Vagina (tissue), 2 donors: ENCODE data around the gene MYLIP. TPM values are rescaled to one million over a fixed set of nuclear protein-coding genes. Genes with fewer than 3 reads are reported as not detected.

Experiments
- DNase-seq, 2 donors: peaks; one replicate each; pipeline ENCODE4 v3.0.0-alpha.2; 2017; ENCODE audit errors: extremely low spot score in 2 of 2
- H3K27ac ChIP-seq: fragments of 200-600 bp; sonication (generic); one replicate; pipeline ENCODE4 v1.5.1; 2019
- H3K27me3 ChIP-seq: fragments of 200-600 bp; sonication (generic); one replicate; pipeline ENCODE4 v1.5.1; 2019
- H3K36me3 ChIP-seq, 2 donors: fragments of 200-600 bp; sonication (generic); one replicate each; pipeline ENCODE4 v1.5.1; 2017 to 2019
- H3K4me1 ChIP-seq: fragments of 200-600 bp; sonication (generic); one replicate; pipeline ENCODE4 v1.5.1; 2019
- H3K4me3 ChIP-seq, 2 donors: fragments of 200-600 bp; sonication (generic); 1 replicate in 1 of 2; 2 replicates in 1 of 2; pipeline ENCODE4 v1.5.1; 2016 to 2019
- H3K9me3 ChIP-seq: fragments of 200-600 bp; sonication (generic); one replicate; pipeline ENCODE4 v1.5.1; 2019
- CTCF ChIP-seq, 3 experiments: fragments of 450-650 bp in 2 of 3; fragments of 200-600 bp in 1 of 3; sonication (generic) in 1 of 3; IDR thresholded peaks; one replicate each; pipeline ENCODE4 v1.5.1; 2017 to 2019; ENCODE audit warnings: antibody characterized with exemption in 3 of 3, mild to moderate bottlenecking in 2 of 3, moderate library complexity in 2 of 3
- POLR2A ChIP-seq, 2 donors: fragments of 450-650 bp; IDR thresholded peaks; one replicate each; pipeline ENCODE4 v1.6.1; 2017; ENCODE audit warnings: antibody characterized with exemption in 2 of 2, mild to moderate bottlenecking in 2 of 2, moderate library complexity in 2 of 2
- POLR2AphosphoS5 ChIP-seq, 2 donors: sonication (generic); formaldehyde crosslinking; IDR thresholded peaks; one replicate each; pipeline ENCODE4 v1.9.0; 2017; ENCODE audit warnings: antibody characterized with exemption in 2 of 2, mild to moderate bottlenecking in 2 of 2, low read depth in 1 of 2; ENCODE audit not compliant: insufficient read depth in 1 of 2
- intact Hi-C: fragments of 100-400 bp; cut with DNase I; formaldehyde crosslinking; loops from one replicate; pipeline ENCODE4 v1.15.1; 2023
- total RNA-seq: library from RNA; depleted of rRNA; stranded (reverse); fragments of >200 nt; gene quantifications from one replicate; pipeline ENCODE4 v1.2.3, GENCODE V29; 2016

Gene MYLIP
- total RNA-seq, 1 donor from 2014 or later = 30.7 TPM

GRCh38 chr6:16098211-16098610, 30.7 kb upstream of the MYLIP start:
- no peak for DNase-seq
- Histone ChIP-seq H3K4me1 (no peaks in the 10 kb centered on the region), H3K27me3 (no peaks in the 10 kb centered on the region), H3K36me3 (no peaks in the 10 kb centered on the region), H3K4me3 (no peak overlapping the region), H3K27ac (no peak overlapping the region), H3K9me3 (no peaks in the 10 kb centered on the region)
- intact Hi-C loops = no loop called here
- TF ChIP-seq POLR2AphosphoS5 (IDR thresholded peaks at IDR 0.05; ENCODE audit: insufficient read depth in 1 of 2, low read depth in 1 of 2) (no peak), POLR2A (IDR thresholded peaks at IDR 0.05) (no peak), CTCF (IDR thresholded peaks at IDR 0.05) (no peak)

- intact Hi-C loops = no loop called here
- Histone ChIP-seq H3K9me3 (no peaks in the 10 kb centered on the region), H3K27ac (no peak overlapping the region), H3K36me3 (no peaks in the 10 kb centered on the region), H3K4me3 (no peak overlapping the region), H3K27me3 (no peaks in the 10 kb centered on the region), H3K4me1 (peaks cover 15% of the 10 kb centered on the region)
- TF ChIP-seq POLR2AphosphoS5 (IDR thresholded peaks at IDR 0.05; ENCODE audit: insufficient read depth in 1 of 2, low read depth in 1 of 2) = no peak
- DNase-seq = no peak
Observed at GRCh38 chr6:16102208-16102607, 26.7 kb upstream of the MYLIP start.

GRCh38 chr6:16103722-16104121, 25.2 kb upstream of the MYLIP start:
- no peaks in the 10 kb centered on the region for H3K9me3 ChIP-seq
- H3K36me3 ChIP-seq = no peaks in the 10 kb centered on the region
- TF ChIP-seq CTCF (IDR thresholded peaks at IDR 0.05) (no peak), POLR2A (IDR thresholded peaks at IDR 0.05) (no peak), POLR2AphosphoS5 (IDR thresholded peaks at IDR 0.05; ENCODE audit: insufficient read depth in 1 of 2, low read depth in 1 of 2) (no peak)
- no peaks in the 10 kb centered on the region for H3K27me3 ChIP-seq
- H3K27ac ChIP-seq = peak overlapping the region; percentile 33
- peaks cover 26% of the 10 kb centered on the region for H3K4me1 ChIP-seq
- no peak overlapping the region for H3K4me3 ChIP-seq
- DNase-seq = no peak
- intact Hi-C loops = no loop called here

GRCh38 chr6:16104624-16105433, 24.1 kb upstream of the MYLIP start:
- H3K27ac ChIP-seq = no peak overlapping the region
- H3K4me3 ChIP-seq = no peak overlapping the region
- H3K9me3 ChIP-seq = no peaks in the 10 kb centered on the region
- H3K27me3 ChIP-seq = no peaks in the 10 kb centered on the region
- H3K36me3 ChIP-seq = no peaks in the 10 kb centered on the region
- H3K4me1 ChIP-seq = peaks cover 34% of the 10 kb centered on the region
- DNase-seq = no peak
- intact Hi-C loops = no loop called here
- no peak for TF ChIP-seq CTCF (IDR thresholded peaks at IDR 0.05)
- no peak for TF ChIP-seq POLR2AphosphoS5 (IDR thresholded peaks at IDR 0.05; ENCODE audit: insufficient read depth in 1 of 2, low read depth in 1 of 2)
- no peak for TF ChIP-seq POLR2A (IDR thresholded peaks at IDR 0.05)

GRCh38 chr6:16105854-16106253, 23.0 kb upstream of the MYLIP start:
- no peak overlapping the region for H3K27ac ChIP-seq
- no peak for TF ChIP-seq POLR2A (IDR thresholded peaks at IDR 0.05)
- TF ChIP-seq POLR2AphosphoS5 (IDR thresholded peaks at IDR 0.05; ENCODE audit: insufficient read depth in 1 of 2, low read depth in 1 of 2) = no peak
- TF ChIP-seq CTCF (IDR thresholded peaks at IDR 0.05) = no peak
- intact Hi-C loops = no loop called here
- no peaks in the 10 kb centered on the region for H3K27me3 ChIP-seq
- H3K4me1 ChIP-seq = peaks cover 34% of the 10 kb centered on the region
- no peak overlapping the region for H3K4me3 ChIP-seq
- H3K36me3 ChIP-seq = no peaks in the 10 kb centered on the region
- no peak for DNase-seq
- H3K9me3 ChIP-seq = no peaks in the 10 kb centered on the region
